HEK293T (cell line): ENCODE results near the gene ATP11C.

Experiments used
- ARNT ChIP-seq: fragments of 450-650 bp; IDR thresholded peaks from 2 replicates; pipeline ENCODE4 v1.6.1; 2017; ENCODE audit warnings: mild to moderate bottlenecking
- BHLHE40 ChIP-seq: fragments of 450-650 bp; IDR thresholded peaks from 2 replicates; pipeline ENCODE4 v1.6.1; 2016; ENCODE audit warnings: mild to moderate bottlenecking, moderate library complexity, borderline replicate concordance
- ELF4 ChIP-seq: fragments of 450-650 bp; IDR thresholded peaks from 2 replicates; pipeline ENCODE4 v1.6.1; 2017; ENCODE audit warnings: antibody characterized with exemption
- FOXA1 ChIP-seq: fragments of 450-650 bp; IDR thresholded peaks from 2 replicates; pipeline ENCODE4 v1.6.1; 2016; ENCODE audit warnings: mild to moderate bottlenecking
- FOXK2 ChIP-seq: fragments of 450-650 bp; IDR thresholded peaks from 2 replicates; pipeline ENCODE4 v1.6.1; 2016; ENCODE audit warnings: mild to moderate bottlenecking
- FOXM1 ChIP-seq: fragments of 450-650 bp; IDR thresholded peaks from 2 replicates; pipeline ENCODE4 v1.6.1; 2017; ENCODE audit warnings: mild to moderate bottlenecking, borderline replicate concordance
- HDGF ChIP-seq: fragments of 450-650 bp; IDR thresholded peaks from 2 replicates; pipeline ENCODE4 v1.6.1; 2017; ENCODE audit warnings: antibody characterized with exemption, borderline replicate concordance
- LEF1 ChIP-seq: fragments of 450-650 bp; IDR thresholded peaks from 2 replicates; pipeline ENCODE4 v1.6.1; 2017; ENCODE audit warnings: mild to moderate bottlenecking, borderline replicate concordance
- NFRKB ChIP-seq: fragments of 450-650 bp; IDR thresholded peaks from 2 replicates; pipeline ENCODE4 v1.6.1; 2016; ENCODE audit warnings: mild to moderate bottlenecking, moderate library complexity
- PKNOX1 ChIP-seq: fragments of 450-650 bp; IDR thresholded peaks from 2 replicates; pipeline ENCODE4 v1.6.1; 2016
- SP1 ChIP-seq: fragments of 450-650 bp; IDR thresholded peaks from 2 replicates; pipeline ENCODE4 v1.6.1; 2017
- SUZ12 ChIP-seq: fragments of 450-650 bp; IDR thresholded peaks from 2 replicates; pipeline ENCODE4 v1.6.1; 2016; ENCODE audit warnings: mild to moderate bottlenecking
- TARDBP ChIP-seq: fragments of 450-650 bp; IDR thresholded peaks from 2 replicates; pipeline ENCODE4 v1.6.1; 2016

- TF ChIP-seq ARNT (no peak), FOXM1 (no peak), FOXK2 (no peak), SP1 (no peak), LEF1 (no peak), ELF4 (no peak), PKNOX1 (no peak), SUZ12 (no peak), TARDBP (no peak), BHLHE40 (no peak), FOXA1 (no peak), HDGF (no peak), NFRKB (no peak)
Observed at GRCh38 chrX:139890991-139891700, 41.7 kb downstream of the ATP11C start.
